Kidney (tissue), 14 donors: ENCODE results near the gene VSIG8. TPM values are rescaled to one million over a fixed set of nuclear protein-coding genes. Genes with fewer than 3 reads are reported as not detected.

Source experiments
- DNase-seq, 5 donors: peaks; one replicate each; pipeline ENCODE4 v3.0.0-alpha.2; 2013 to 2020
- FAIRE-seq: peaks from 2 replicates; lab custom pipeline; 2012; peaks lifted over from hg19 to GRCh38; lab: Jason Lieb, UNC
- H3K27ac ChIP-seq, 2 donors: one replicate each; pipeline ENCODE4 v1.7.0; 2013; ENCODE audit warnings: low read depth in 2 of 2, low read length in 2 of 2, inconsistent platforms in 1 of 2
- H3K27me3 ChIP-seq: one replicate; pipeline ENCODE4 v1.7.1; 2013; ENCODE audit warnings: low read length, inconsistent platforms; ENCODE audit not compliant: control insufficient read depth, insufficient read depth
- H3K36me3 ChIP-seq, 3 donors: one replicate each; pipeline versions ENCODE4 v1.7.0 to v1.7.1; 2013; ENCODE audit warnings: low read length in 3 of 3, control low read depth in 1 of 3, inconsistent platforms in 1 of 3; ENCODE audit not compliant: insufficient read depth in 3 of 3, control insufficient read depth in 2 of 3
- H3K4me1 ChIP-seq, 3 donors: one replicate each; pipeline versions ENCODE4 v1.7.0 to v1.7.1; 2013; ENCODE audit warnings: low read length in 3 of 3, inconsistent platforms in 1 of 3, low read depth in 1 of 3; ENCODE audit not compliant: control insufficient read depth in 2 of 3, insufficient read depth in 2 of 3
- H3K4me3 ChIP-seq, 3 donors: one replicate each; pipeline versions ENCODE4 v1.7.0 to v1.8.1; 2013; ENCODE audit warnings: low read length in 3 of 3, control low read depth in 1 of 3, inconsistent platforms in 1 of 3
- H3K9ac ChIP-seq, 3 donors: one replicate each; pipeline versions ENCODE4 v1.7.0 to v1.7.1; 2013; ENCODE audit warnings: low read length in 3 of 3, control low read depth in 1 of 3, inconsistent platforms in 1 of 3
- H3K9me3 ChIP-seq, 3 donors: one replicate each; pipeline versions ENCODE4 v1.7.0 to v1.7.1; 2013; ENCODE audit warnings: low read length in 3 of 3, control low read depth in 1 of 3, inconsistent platforms in 1 of 3; ENCODE audit not compliant: control insufficient read depth in 2 of 3, insufficient read depth in 1 of 3
- CTCF ChIP-seq: IDR thresholded peaks from 3 replicates; pipeline ENCODE4 v1.5.1; 2012; ENCODE audit warnings: mild to moderate bottlenecking, moderate library complexity, borderline replicate concordance; ENCODE audit not compliant: insufficient read depth; ENCODE audit errors: extremely low read depth
- intact Hi-C: fragments of 100-400 bp; cut with DNase I; formaldehyde crosslinking; loops from one replicate; pipeline ENCODE4 v1.11.1; 2022
- polyA plus RNA-seq: library from polyadenylated mRNA; stranded (reverse); fragments of 350-450 nt; fragmentation: Illumina TruSeq; extraction: RNeasy Lipid Tissue Mini Kit (QIAGEN cat#74804); gene quantifications from one replicate; pipeline ENCODE4 v1.2.3, GENCODE V29; 2014; ENCODE audit warnings: low read depth, low replicate concordance; ENCODE audit not compliant: insufficient read depth
- total RNA-seq: library from RNA; stranded (reverse); fragmentation: NEBNext Ultra II Directional; extraction: Animal tissue kit (Norgen Biotek cat#: 25700); gene quantifications from one replicate; pipeline ENCODE4 v1.2.1, GENCODE V29; 2021
- donor health status: control.
- donor health status: control.
- donor health status: control.
- donor health status: control.
- donor health status: control.
- donor health status: DM: yes; HTN: yes; CAD: no.
- donor health status: Normal renal cell carcinoma (clear cell type).

VSIG8 gene
- total and polyA plus RNA-seq, 2 donors from 2014 or later, result 8.1 TPM; not detected in 1

- no peaks in the 10 kb centered on the region for H3K9me3 ChIP-seq
- H3K4me3 ChIP-seq, result no peak overlapping the region
- H3K9ac ChIP-seq, result no peak overlapping the region
- intact Hi-C loops, result no loop called here
- DNase-seq (no peak), FAIRE-seq (no peak)
- H3K4me1 ChIP-seq, result peaks cover 0 to 4% (median 0%) of the 10 kb centered on the region in 3 donors
- no peak for TF ChIP-seq CTCF
- H3K27ac ChIP-seq, result no peak overlapping the region
- no peaks in the 10 kb centered on the region for H3K27me3 ChIP-seq
- H3K36me3 ChIP-seq, result no peaks in the 10 kb centered on the region
Measured at GRCh38 chr1:159859767-159860322, 2.6 kb downstream of the VSIG8 start.

GRCh38 chr1:159857889-159858288 is 4.6 kb downstream of the VSIG8 start:
- intact Hi-C loops, result no loop called here
- TF ChIP-seq CTCF, result no peak
- Histone ChIP-seq H3K4me3 (no peak overlapping the region), H3K9me3 (no peaks in the 10 kb centered on the region), H3K4me1 (peaks cover 0 to 7% (median 2%) of the 10 kb centered on the region in 3 donors), H3K27ac (no peak overlapping the region), H3K27me3 (no peaks in the 10 kb centered on the region), H3K36me3 (no peaks in the 10 kb centered on the region), H3K9ac (no peak overlapping the region)
- DNase-seq (no peak), FAIRE-seq (no peak)

- Histone ChIP-seq H3K36me3 (no peaks in the 10 kb centered on the region), H3K9ac (no peak overlapping the region), H3K9me3 (no peaks in the 10 kb centered on the region), H3K27ac (no peak overlapping the region), H3K4me3 (no peak overlapping the region), H3K27me3 (no peaks in the 10 kb centered on the region), H3K4me1 (peaks cover 0 to 7% (median 2%) of the 10 kb centered on the region in 3 donors)
- no peak for FAIRE-seq
- no peak for DNase-seq
- intact Hi-C loops, result no loop called here
- TF ChIP-seq CTCF, result no peak
Measured at GRCh38 chr1:159856576-159856975, 5.9 kb downstream of the VSIG8 start.

- Histone ChIP-seq H3K27me3 (no peaks in the 10 kb centered on the region), H3K9me3 (no peaks in the 10 kb centered on the region), H3K9ac (no peak overlapping the region), H3K4me1 (peaks cover 0 to 7% (median 2%) of the 10 kb centered on the region in 3 donors), H3K4me3 (peak overlapping the region in 1 of 3 donors; percentile 72), H3K36me3 (no peaks in the 10 kb centered on the region), H3K27ac (no peak overlapping the region)
- TF ChIP-seq CTCF, result no peak
- intact Hi-C loops, result no loop called here
- DNase-seq, result no peak
- no peak for FAIRE-seq
Measured at GRCh38 chr1:159855709-159856108, 6.7 kb downstream of the VSIG8 start.
